22Rv1 (cell line): ENCODE measurements around the gene CDX1.
A peak's percentile ranks its signal among the peaks of the same experiment; 100 is the strongest.

Experiments
- H3K27ac ChIP-seq: fragments of 450-650 bp; 2 replicates; pipeline ENCODE4 v1.5.1; 2017
- CTCF ChIP-seq: fragments of 450-650 bp; IDR thresholded peaks from 2 replicates; pipeline ENCODE4 v1.5.1; 2017; ENCODE audit warnings: mild to moderate bottlenecking
- ZFX ChIP-seq: fragments of 450-650 bp; IDR thresholded peaks from 2 replicates; pipeline ENCODE4 v1.6.1; 2017; ENCODE audit warnings: antibody characterized with exemption, borderline replicate concordance

Gene CDX1

GRCh38 chr5:150126199-150126920, 40.2 kb upstream of the CDX1 start:
- TF ChIP-seq CTCF (no peak), ZFX (no peak)
- H3K27ac ChIP-seq, result no peak overlapping the region

- no peak for TF ChIP-seq ZFX
- no peak overlapping the region for H3K27ac ChIP-seq
Observed at GRCh38 chr5:150126921-150127265, 39.7 kb upstream of the CDX1 start.

- no peak overlapping the region for H3K27ac ChIP-seq
- TF ChIP-seq CTCF (no peak), ZFX (no peak)
Observed at GRCh38 chr5:150129454-150129812, 37.1 kb upstream of the CDX1 start.

- TF ChIP-seq ZFX (no peak), CTCF (peak; percentile 95)
- no peak overlapping the region for H3K27ac ChIP-seq
Observed at GRCh38 chr5:150129813-150130492, 36.6 kb upstream of the CDX1 start.

- TF ChIP-seq CTCF (no peak), ZFX (no peak)
- no peak overlapping the region for H3K27ac ChIP-seq
Observed at GRCh38 chr5:150130493-150130922, 36.1 kb upstream of the CDX1 start.

GRCh38 chr5:150131461-150131860, 35.1 kb upstream of the CDX1 start:
- no peak overlapping the region for H3K27ac ChIP-seq
- TF ChIP-seq CTCF (no peak), ZFX (no peak)

GRCh38 chr5:150131978-150132694, 34.4 kb upstream of the CDX1 start:
- H3K27ac ChIP-seq, result no peak overlapping the region
- TF ChIP-seq CTCF, result no peak
- no peak for TF ChIP-seq ZFX
